Transverse colon (tissue), 4 donors: ENCODE results near the gene NR2E3. TPM values are rescaled to one million over a fixed set of nuclear protein-coding genes. Genes with fewer than 3 reads are reported as not detected.

Experiments
- DNase-seq: peaks from one replicate; pipeline ENCODE4 v3.0.0-alpha.2; 2019
- H3K27ac ChIP-seq, 4 donors: fragments of 200-600 bp; sonication (generic); 2 replicates each; pipeline ENCODE4 v1.5.1; 2016 to 2018; ENCODE audit warnings: inconsistent platforms in 4 of 4
- H3K27me3 ChIP-seq: fragments of 200-600 bp; sonication (generic); 2 replicates; pipeline ENCODE4 v1.5.1; 2017; ENCODE audit warnings: inconsistent platforms
- H3K36me3 ChIP-seq, 4 donors: fragments of 200-600 bp; sonication (generic); 2 replicates each; pipeline ENCODE4 v1.5.1; 2017 to 2019; ENCODE audit warnings: inconsistent platforms in 4 of 4
- H3K4me1 ChIP-seq, 4 donors: fragments of 200-600 bp; sonication (generic); 2 replicates each; pipeline ENCODE4 v1.5.1; 2017 to 2020; ENCODE audit warnings: inconsistent platforms in 4 of 4
- H3K4me3 ChIP-seq, 4 donors: fragments of 200-600 bp; sonication (generic); 1 replicate in 1 of 4; 2 replicates in 3 of 4; pipeline versions ENCODE4 v1.5.1 to v1.6.1; 2017 to 2019; ENCODE audit warnings: inconsistent platforms in 4 of 4
- H3K9me3 ChIP-seq, 2 donors: fragments of 200-600 bp; sonication (generic); 2 replicates each; pipeline ENCODE4 v1.5.1; 2017 to 2019; ENCODE audit warnings: inconsistent platforms in 2 of 2
- EP300 ChIP-seq: sonication (generic); formaldehyde crosslinking; IDR thresholded peaks from one replicate; pipeline ENCODE4 v1.6.1; 2017; ENCODE audit warnings: antibody characterized with exemption, low read depth
- POLR2A ChIP-seq: fragments of 450-650 bp; IDR thresholded peaks from one replicate; pipeline ENCODE4 v1.6.1; 2016; ENCODE audit warnings: antibody characterized with exemption, mild to moderate bottlenecking, moderate library complexity
- POLR2AphosphoS5 ChIP-seq, 3 donors: sonication (generic); formaldehyde crosslinking; IDR thresholded peaks; one replicate each; pipeline ENCODE4 v1.6.1; 2016; ENCODE audit warnings: antibody characterized with exemption in 3 of 3
- WGBS, 2 donors: methylation state at CpG; one replicate each; pipeline ENCODE4 v1.1.5; 2018; ENCODE audit warnings: low coverage in 1 of 2; 5-methylcytosine and 5-hydroxymethylcytosine counted together
- in situ Hi-C, 4 donors: fragments of 200-750 bp; cut with MboI; loops; one replicate each; pipeline versions ENCODE4 v1.15.0 to v1.15.1; 2017; ENCODE audit warnings: low sequenced_read_pairs in 3 of 4, low pct_ligation_motif_present in 1 of 4, low pct_unique_long_range_greater_than_20kb in 1 of 4
- intact Hi-C: fragments of 100-400 bp; cut with DNase I; formaldehyde crosslinking; loops from one replicate; pipeline ENCODE4 v1.15.1; 2023; ENCODE audit warnings: low total_unique reads
- total RNA-seq, 4 donors: library from RNA; depleted of rRNA; stranded (reverse); fragments of >200 nt; gene quantifications; one replicate each; pipeline ENCODE4 v1.1.0, GENCODE V29; 2016
- TF ChIP-seq, protein P1 (sequence below), 5 experiments: fragments of 200-600 bp in 3 of 5; fragments of 450-650 bp in 2 of 5; sonication (generic) in 3 of 5; IDR thresholded peaks; 1 replicate in 2 of 5; 2 replicates in 3 of 5; pipeline ENCODE4 v1.5.1; 2016 to 2017; ENCODE audit warnings: antibody characterized with exemption in 5 of 5, inconsistent platforms in 3 of 5, mild to moderate bottlenecking in 2 of 5, moderate library complexity in 1 of 5

The NR2E3 gene
- total RNA-seq, 4 donors from 2014 or later, result 0.55 to 0.95 TPM; not detected in 2

DNA sequence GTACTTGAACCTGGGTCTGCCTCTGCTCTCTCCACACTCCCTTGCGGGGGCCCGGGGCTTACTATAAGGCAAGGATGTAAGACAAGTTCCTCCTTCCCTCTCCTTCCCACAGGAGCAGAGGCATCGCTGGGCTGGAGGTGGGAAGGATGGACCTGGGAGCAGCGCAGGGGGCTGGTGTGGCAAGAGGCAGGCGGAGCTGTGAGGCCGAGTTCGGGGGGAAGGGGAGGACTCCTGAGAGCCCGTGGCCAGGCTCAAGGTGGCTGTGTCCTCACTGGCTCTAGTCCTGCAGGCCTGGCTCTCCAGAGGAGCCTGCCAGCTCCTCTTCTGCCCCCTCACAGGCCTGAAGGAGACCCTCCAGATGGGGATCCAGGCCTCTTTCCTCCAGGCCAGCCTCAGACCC, 1.0 kb upstream of the NR2E3 start:
- DNase-seq, result no peak
- H3K4me3 ChIP-seq, result no peak overlapping the region
- H3K27ac ChIP-seq, result no peak overlapping the region
- H3K9me3 ChIP-seq, result no peaks in the 10 kb centered on the region
- WGBS, 2 donors, result 60 to 84% methylated on average over 1 to 8 of the region's 8 CpGs
- no peaks in the 10 kb centered on the region for H3K36me3 ChIP-seq
- no peaks in the 10 kb centered on the region for H3K27me3 ChIP-seq
- TF ChIP-seq POLR2AphosphoS5 (IDR thresholded peaks at IDR 0.05) (no peak), EP300 (no peak), POLR2A (no peak)
- TF ChIP-seq, protein P1, sequence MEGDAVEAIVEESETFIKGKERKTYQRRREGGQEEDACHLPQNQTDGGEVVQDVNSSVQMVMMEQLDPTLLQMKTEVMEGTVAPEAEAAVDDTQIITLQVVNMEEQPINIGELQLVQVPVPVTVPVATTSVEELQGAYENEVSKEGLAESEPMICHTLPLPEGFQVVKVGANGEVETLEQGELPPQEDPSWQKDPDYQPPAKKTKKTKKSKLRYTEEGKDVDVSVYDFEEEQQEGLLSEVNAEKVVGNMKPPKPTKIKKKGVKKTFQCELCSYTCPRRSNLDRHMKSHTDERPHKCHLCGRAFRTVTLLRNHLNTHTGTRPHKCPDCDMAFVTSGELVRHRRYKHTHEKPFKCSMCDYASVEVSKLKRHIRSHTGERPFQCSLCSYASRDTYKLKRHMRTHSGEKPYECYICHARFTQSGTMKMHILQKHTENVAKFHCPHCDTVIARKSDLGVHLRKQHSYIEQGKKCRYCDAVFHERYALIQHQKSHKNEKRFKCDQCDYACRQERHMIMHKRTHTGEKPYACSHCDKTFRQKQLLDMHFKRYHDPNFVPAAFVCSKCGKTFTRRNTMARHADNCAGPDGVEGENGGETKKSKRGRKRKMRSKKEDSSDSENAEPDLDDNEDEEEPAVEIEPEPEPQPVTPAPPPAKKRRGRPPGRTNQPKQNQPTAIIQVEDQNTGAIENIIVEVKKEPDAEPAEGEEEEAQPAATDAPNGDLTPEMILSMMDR (IDR thresholded peaks at IDR 0.05), result no peak
- intact Hi-C loops (loop anchor here (10.0 kb wide), 1 partner anchor 65 kb away; no protein-coding TSS in a partner anchor), in situ Hi-C loops (loop anchor here in 2 of 4 donors (10.0 to 25.0 kb wide), 3 partner anchors 353 to 365 kb away; no protein-coding TSS in a partner anchor)
- no peaks in the 10 kb centered on the region for H3K4me1 ChIP-seq

DNA sequence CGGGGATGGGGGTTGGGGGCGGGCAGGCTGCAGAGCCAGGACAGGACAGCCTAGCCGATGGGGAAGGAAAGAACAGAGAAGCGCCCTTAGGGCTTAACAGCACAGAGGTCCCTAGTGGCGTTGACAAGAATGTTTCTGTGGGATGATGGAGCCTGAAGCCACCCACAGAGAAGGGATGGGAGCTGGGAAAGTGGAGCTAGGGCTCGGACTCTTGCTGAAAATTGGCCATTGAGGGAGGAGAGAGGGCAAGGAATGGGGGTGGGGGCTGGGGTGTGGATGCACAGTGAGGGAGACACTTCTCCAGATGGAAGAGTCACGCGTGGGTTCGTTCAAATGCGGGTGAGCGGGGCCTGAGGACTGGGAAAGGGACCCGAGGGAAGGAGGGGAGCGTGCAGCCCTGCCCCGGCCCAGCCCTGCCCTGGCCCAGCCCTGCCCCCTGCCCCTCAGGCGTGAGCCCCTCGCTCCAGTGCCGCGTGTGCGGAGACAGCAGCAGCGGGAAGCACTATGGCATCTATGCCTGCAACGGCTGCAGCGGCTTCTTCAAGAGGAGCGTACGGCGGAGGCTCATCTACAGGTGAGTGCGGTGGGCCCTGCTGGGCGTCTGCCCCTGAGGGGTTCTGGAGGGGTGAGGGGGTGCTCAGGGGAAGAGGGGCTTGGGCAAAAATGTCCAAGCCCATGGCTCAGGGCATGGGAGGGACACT, 832 bp downstream of the NR2E3 start:
- Histone ChIP-seq H3K27me3 (no peaks in the 10 kb centered on the region), H3K9me3 (no peaks in the 10 kb centered on the region), H3K27ac (no peak overlapping the region), H3K4me3 (no peak overlapping the region), H3K4me1 (no peaks in the 10 kb centered on the region), H3K36me3 (no peaks in the 10 kb centered on the region)
- intact Hi-C loops (no loop called here), in situ Hi-C loops (loop anchor here in 1 of 4 donors (25.0 kb wide), 1 partner anchor 351 kb away; no protein-coding TSS in a partner anchor)
- TF ChIP-seq EP300, result no peak
- no peak for TF ChIP-seq POLR2A
- TF ChIP-seq, protein P1 (IDR thresholded peaks at IDR 0.05), result no peak
- no peak for TF ChIP-seq POLR2AphosphoS5 (IDR thresholded peaks at IDR 0.05)
- WGBS, 2 donors, result 89 to 93% methylated on average over 8 to 26 of the region's 27 CpGs
- no peak for DNase-seq

DNA sequence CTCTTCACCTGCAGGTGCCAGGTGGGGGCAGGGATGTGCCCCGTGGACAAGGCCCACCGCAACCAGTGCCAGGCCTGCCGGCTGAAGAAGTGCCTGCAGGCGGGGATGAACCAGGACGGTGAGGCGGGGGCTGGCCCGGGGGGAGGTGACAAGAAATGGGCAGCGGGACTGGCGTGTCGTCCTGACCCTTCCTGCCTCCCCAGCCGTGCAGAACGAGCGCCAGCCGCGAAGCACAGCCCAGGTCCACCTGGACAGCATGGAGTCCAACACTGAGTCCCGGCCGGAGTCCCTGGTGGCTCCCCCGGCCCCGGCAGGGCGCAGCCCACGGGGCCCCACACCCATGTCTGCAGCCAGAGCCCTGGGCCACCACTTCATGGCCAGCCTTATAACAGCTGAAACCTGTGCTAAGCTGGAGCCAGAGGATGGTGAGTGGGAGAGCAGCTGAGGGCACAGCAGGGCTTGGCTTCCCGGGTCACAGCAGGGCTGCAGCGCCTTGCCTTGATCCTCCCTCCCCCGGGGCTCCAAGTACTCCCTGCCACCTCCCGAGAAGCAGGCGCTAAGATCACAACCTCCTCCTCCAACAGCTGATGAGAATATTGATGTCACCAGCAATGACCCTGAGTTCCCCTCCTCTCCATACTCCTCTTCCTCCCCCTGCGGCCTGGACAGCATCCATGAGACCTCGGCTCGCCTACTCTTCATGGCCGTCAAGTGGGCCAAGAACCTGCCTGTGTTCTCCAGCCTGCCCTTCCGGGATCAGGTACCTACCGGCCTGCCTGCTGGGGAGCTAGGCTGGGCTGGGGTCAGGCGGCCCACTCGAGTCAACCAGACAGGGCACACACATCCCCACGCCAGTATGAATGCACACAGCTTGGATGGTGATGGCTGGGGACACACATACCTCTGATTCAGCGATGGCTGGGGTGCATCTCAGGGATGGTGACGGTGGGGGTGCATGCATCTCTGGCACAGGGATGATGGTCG, 1.7 kb downstream of the NR2E3 start:
- no peak overlapping the region for H3K27ac ChIP-seq
- peaks cover 0 to 2% (median 0%) of the 10 kb centered on the region in 4 donors for H3K4me1 ChIP-seq
- H3K27me3 ChIP-seq, result no peaks in the 10 kb centered on the region
- intact Hi-C loops, result no loop called here
- no peaks in the 10 kb centered on the region for H3K9me3 ChIP-seq
- H3K36me3 ChIP-seq, result no peaks in the 10 kb centered on the region
- no peak for DNase-seq
- WGBS, 2 donors, result 92 to 94% methylated on average over 6 to 38 of the region's 38 CpGs
- in situ Hi-C loops, result loop anchor here in 1 of 4 donors (25.0 kb wide), 1 partner anchor 350 kb away; no protein-coding TSS in a partner anchor
- no peak overlapping the region for H3K4me3 ChIP-seq
- TF ChIP-seq POLR2AphosphoS5 (IDR thresholded peaks at IDR 0.05), result no peak
- TF ChIP-seq EP300, result no peak
- no peak for TF ChIP-seq POLR2A
- TF ChIP-seq, protein P1 (IDR thresholded peaks at IDR 0.05), result no peak
